NCI-H1930 (cell line): ENCODE results near the gene PNMA1.

Source experiments
- DNase-seq, 2 experiments: peaks; one replicate each; lab custom pipeline; 2025; lab: John Stamatoyannopoulos, UW

The PNMA1 gene, protein sequence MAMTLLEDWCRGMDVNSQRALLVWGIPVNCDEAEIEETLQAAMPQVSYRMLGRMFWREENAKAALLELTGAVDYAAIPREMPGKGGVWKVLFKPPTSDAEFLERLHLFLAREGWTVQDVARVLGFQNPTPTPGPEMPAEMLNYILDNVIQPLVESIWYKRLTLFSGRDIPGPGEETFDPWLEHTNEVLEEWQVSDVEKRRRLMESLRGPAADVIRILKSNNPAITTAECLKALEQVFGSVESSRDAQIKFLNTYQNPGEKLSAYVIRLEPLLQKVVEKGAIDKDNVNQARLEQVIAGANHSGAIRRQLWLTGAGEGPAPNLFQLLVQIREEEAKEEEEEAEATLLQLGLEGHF

DNA sequence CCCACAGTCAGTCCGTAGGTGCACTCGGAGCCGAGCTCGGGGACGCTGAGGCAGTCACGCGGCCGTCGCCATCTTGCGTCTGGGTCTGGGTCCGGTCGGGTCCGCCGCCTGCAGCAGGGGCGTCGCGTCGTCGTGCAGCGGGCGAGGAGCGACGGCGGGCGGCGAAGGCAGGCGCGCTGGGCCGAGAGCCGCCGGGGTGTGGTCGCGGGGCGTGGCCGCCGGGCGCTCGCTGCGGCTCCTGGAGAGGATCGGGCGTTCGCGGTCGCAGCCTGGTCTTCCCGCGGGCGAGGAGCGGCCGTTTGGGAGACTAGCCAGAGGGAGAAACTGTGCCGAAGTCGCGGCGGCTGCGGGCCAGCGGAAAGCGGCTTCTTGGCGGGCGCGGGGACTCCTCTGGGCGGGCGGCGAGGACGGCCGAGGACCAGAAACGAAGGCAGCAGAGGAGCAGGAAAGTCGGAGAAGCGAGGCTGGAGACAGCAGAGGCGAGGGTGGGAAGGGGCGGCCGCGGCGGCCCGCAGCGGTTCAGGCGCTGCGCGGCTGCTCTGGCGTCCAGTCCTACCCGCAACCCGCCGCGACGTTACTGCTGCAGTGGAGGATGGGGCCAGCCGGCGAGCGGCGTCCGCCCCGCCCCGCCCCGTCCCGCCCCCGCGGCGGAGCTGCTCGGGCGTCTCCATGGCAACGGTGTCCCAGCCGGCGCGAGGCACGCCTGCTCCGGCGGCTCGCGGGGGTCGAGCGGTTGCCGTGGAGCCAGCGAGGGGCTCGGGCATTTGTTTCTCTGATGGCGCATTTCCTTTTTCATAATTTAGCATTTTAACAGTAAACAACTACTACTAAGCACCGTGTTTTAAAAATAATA is at the start of gene PNMA1:
PNMA1 (minus strand) TSS at position 582 of the 853 bp plus-strand sequence. CDS start 745 bp downstream, outside the sequence.
- DNase-seq: peak; percentile 82 to 90

DNA sequence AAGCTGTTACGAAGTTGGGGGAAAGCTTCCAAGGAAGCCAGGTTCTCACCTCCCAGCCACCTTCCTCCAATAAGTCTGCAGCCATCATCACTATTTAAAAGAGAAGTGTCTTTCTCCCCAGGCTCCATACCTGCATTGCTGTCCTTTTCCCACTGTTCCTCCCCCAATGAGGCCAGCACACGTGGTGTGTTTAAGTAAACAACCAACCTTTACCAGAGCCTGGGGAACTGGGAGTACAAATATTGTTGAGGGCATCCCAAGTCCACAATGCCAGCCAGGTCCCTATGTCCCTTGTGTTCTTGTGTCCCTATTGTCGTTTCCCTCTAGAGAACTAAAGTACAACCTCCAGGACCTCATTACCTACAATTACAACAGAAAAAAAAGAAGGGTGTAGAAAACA is 49.2 kb upstream of the PNMA1 start:
- no peak for DNase-seq

DNA sequence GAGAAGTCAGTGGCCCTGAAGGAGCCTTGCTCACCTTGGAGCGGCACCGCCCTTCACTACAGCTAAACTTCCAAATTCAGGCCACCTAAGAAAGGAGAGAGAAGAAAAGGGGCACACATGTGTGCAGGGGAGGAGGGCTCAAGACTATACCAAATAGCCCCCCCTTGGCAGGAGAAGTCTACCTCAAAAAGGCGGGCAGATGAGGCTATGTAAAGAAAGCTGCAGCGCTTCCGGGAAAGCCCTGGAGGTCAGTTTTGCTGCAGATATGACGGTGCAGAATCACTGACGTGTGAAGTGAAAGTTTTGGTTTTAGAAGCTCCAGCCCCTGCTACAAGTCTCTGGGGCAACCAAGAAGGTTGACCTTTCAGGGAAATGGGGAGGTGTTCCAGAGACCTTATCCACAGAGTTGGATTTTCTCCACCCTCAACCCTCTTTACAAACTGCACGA is 48.2 kb upstream of the PNMA1 start:
- DNase-seq: no peak

DNA sequence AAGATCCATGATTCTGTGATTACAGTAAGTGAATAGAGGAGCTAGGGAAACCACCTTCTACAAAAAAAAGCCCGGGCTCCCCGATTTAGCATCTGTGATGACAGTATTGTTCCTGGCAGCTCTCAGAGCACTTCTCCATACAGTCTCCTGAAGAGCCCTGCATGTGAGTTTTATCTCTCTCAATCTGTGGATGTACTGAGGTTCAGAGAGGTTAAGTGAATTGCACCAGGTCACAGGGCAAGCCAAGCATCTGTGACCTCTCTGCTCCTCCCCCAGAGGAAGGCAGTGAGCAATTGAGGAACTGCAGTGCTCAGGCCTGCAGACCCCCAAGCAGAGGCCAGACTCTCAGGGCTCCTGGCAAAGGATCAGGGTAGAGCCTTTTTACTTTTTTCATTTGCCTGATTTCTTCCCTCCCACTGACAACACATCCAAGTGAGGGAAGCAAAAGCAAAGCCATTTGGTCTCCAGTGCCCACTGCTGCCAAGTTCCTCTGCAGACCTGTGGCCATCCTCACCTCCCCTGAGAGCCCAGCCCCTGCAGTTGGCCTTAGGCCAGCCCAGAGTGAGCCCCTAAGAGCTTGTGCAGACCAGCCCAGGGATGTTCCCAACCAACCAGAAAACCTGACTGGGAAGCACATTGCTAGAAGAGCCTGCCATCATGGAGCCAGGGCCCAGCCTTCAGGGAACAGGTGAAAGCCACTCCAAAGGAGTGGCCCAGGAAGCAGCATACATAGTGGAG is 47.6 kb upstream of the PNMA1 start:
- no peak for DNase-seq

DNA sequence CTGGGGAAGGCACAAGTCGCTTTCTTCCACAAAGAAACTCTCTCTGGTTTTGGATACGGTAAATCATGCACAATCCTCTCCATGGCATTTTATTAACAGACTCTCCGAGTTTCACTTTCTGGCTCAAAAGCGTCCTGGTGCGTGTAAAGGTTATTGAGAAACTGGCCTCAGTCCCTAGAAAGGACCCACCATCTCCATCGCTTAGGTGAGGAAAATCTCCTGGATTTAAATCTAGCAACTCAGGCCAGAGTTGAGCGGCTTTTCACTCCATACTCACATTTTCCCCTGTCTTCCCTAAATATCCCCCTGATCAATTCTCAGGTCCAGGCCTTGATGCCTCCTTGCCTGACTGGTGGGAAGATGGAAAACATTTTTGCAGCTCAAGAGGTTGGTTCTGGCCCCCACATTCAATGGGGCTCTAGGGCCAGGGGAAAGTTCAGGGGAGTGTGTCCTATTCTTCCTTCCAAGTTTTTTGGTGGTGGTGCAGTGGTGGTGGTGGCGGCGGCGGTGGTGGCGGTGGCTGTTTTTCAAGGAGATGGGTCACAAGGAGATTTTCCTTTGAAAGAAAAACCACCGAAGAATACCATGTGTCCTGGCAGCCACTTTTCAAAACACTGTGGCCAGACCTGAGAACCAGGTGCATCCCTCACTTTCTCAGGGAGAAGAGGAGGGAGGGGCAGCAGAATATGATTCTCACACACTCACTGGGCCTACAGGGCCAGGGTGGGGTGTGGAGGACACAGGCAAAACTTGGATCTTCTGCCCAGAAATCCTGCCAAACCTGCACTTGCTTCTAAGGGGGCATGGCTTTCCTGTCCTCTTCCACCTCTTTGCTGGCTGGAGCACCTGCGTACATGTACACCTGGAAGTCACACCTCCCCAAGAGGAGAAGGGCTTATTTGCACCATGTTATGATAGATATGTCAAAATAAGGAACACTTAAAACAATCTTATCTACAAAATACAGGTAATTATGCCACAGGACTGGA is 46.7 kb upstream of the PNMA1 start:
- no peak for DNase-seq

- peak; percentile 73 to 88 for DNase-seq
Measured at GRCh38 chr14:73759714-73760597, 45.8 kb upstream of the PNMA1 start.

- DNase-seq: no peak
Measured at GRCh38 chr14:73759183-73759713, 45.1 kb upstream of the PNMA1 start.

DNA sequence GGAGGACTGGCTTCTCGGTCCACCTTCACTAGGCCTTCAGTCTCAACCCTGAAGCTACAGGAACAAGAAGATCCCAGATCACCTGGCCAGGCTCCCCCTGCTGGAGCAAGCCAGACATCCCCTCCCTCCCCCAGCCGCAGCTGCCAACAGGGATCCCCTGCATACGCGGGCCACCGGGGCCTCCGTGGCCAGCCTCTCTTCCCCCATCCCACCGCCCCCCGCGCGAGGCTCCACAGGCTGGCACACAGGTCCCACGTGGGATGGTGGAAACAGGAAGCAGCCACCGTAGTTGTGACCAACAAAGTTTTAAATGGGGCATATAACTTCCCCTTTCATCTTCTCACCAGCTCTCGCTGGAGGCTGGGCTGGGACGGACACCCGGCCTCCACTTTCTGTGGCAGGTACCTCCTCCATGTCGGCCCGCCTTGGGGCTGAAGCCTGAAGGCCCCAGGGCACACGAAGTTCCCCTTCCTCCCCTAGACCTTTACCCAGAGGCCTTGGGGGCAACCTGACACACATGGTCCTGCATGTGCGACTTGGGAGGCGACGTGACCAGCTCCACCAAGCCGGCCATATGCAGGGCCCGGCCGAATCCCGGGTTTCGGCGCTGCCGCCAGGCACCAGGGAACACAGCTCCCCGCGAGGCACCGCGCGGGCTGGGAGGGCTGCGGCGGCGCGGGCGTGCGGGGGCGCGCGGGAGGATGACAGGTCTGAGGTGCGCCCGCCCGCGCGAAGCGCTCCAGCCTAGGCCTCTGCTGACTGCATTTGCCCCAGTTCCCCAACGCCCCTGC is 44.4 kb upstream of the PNMA1 start:
- DNase-seq: peak; percentile 69 to 70

- no peak for DNase-seq
Measured at GRCh38 chr14:73757876-73758391, 43.8 kb upstream of the PNMA1 start.

- DNase-seq: no peak
Measured at GRCh38 chr14:73757381-73757780, 43.2 kb upstream of the PNMA1 start.

DNA sequence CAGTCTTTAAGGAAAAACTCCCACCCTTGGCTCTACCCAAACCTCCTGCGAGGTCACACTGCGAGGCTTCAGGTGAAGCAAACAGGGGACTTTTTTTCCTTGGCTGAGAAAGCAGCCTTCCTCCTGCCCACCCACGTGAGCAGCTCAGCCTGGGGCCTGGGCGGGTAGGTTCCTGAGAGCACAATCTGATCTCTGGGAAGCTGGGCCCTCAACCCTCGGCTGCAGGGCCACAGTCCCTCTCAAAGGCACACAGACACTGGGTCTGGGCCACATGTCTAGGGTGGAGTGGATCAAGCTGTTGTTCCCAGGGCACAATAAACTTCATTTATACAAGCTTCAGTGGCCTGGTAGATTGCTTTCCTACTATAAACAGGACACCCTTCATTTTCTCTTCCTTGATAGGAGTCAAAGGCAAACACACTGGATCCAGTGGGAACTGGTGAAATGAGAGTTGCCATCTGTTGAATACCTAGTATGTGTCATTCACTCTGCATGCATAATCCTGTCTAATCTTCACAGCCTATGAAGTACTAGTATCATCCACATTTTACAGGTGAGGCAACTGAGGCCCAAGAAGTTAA is 41.3 kb upstream of the PNMA1 start:
- DNase-seq: no peak

GRCh38 chr14:73754911-73755360 is 40.8 kb upstream of the PNMA1 start:
- no peak for DNase-seq

DNA sequence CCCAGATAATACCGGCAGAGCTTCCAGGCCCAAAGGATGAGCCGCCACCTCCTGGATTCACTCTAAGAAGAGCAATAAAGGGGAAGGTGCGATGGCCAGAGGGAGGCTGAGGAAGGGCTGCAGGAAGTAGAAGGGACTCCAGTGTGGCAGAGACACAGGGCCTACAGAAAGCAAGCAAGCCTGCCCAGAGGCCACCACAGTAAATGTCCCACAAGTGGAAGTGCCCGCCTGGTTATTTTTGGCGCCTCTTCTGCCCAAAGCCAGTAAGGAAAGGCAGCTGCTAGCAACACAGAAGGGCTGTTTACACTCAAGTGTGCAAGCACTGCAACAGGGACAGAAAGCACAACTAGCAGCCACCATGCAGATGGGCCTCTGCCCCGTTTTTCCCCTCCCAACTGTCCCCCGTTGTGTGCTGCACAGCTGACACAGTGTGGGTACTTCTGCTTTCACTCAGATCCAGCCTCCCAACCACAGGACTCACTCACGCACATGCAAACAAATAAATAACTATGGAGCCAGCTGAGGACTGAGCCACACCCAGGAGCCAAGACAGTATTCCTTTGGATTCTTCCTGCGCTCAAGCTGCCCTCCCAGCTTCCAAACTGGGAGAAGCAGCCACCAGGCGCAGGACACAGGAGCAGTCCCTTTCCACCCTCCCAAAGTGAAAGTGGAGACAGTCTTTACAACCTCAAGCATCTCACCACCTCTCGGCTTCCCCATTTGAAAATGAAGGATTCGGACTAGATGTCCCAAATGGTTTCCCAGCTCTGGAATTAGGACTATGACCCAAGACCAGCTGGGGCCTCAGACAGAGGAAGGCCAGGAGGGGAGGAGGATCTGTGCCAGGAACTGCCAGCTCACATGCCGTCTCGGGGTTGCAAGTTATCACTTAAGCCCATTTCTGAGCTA is 40.0 kb upstream of the PNMA1 start:
- no peak for DNase-seq

- DNase-seq: no peak
Measured at GRCh38 chr14:73753124-73753886, 39.1 kb upstream of the PNMA1 start.

- DNase-seq: no peak
Measured at GRCh38 chr14:73752297-73752992, 38.3 kb upstream of the PNMA1 start.

GRCh38 chr14:73751157-73751691 is 37.0 kb upstream of the PNMA1 start:
- no peak for DNase-seq
